HG03280 (cell line): Measurements from ENCODE around the gene HOXB6.

Experiments used
- ATAC-seq: cut with Tn5 transposase; IDR thresholded peaks from one replicate; pipeline ENCODE4 v1.9.1; 2021; ENCODE audit warnings: mild to moderate bottlenecking, moderate library complexity; ENCODE audit not compliant: unreplicated experiment

Gene HOXB6

GRCh38 chr17:48624118-48624517, 19.3 kb upstream of the HOXB6 start:
- ATAC-seq: no peak

- ATAC-seq: no peak
These were observed 18.8 kb upstream of the HOXB6 start for GRCh38 chr17:48623583-48623982.

- ATAC-seq: no peak
These were observed 18.1 kb upstream of the HOXB6 start for GRCh38 chr17:48622857-48623256.

GRCh38 chr17:48621410-48622392, 16.9 kb upstream of the HOXB6 start:
- no peak for ATAC-seq

GRCh38 chr17:48620461-48621139, 15.8 kb upstream of the HOXB6 start:
- ATAC-seq: no peak

GRCh38 chr17:48619826-48620449, 15.2 kb upstream of the HOXB6 start:
- no peak for ATAC-seq

- no peak for ATAC-seq
These were observed 13.6 kb upstream of the HOXB6 start for GRCh38 chr17:48618256-48618896.

- ATAC-seq: no peak
These were observed 12.9 kb upstream of the HOXB6 start for GRCh38 chr17:48617471-48618255.

GRCh38 chr17:48616717-48617470, 12.1 kb upstream of the HOXB6 start:
- no peak for ATAC-seq

- ATAC-seq: no peak
These were observed 11.4 kb upstream of the HOXB6 start for GRCh38 chr17:48615963-48616716.

- ATAC-seq: no peak
These were observed 10.5 kb upstream of the HOXB6 start, which contains the start of gene HOXB8 for GRCh38 chr17:48615047-48615962. Gene HOXB8 (minus strand): TSS chr17:48615292. CDS start chr17:48614704, 588 bp downstream.

- ATAC-seq: no peak
These were observed 9.3 kb upstream of the HOXB6 start for GRCh38 chr17:48613862-48614694.

- peak; percentile 40 for ATAC-seq
These were observed 8.3 kb upstream of the HOXB6 start for GRCh38 chr17:48612854-48613691.

- no peak for ATAC-seq
These were observed 7.7 kb upstream of the HOXB6 start for GRCh38 chr17:48612456-48612853.

GRCh38 chr17:48611681-48612455, 7.1 kb upstream of the HOXB6 start:
- ATAC-seq: no peak
